ENCODE data around the gene TNFRSF13B. TPM values are rescaled to one million over a fixed set of nuclear protein-coding genes. Genes with fewer than 3 reads are reported as not detected.

Gene TNFRSF13B
- total RNA-seq, 2 donors from 2014 or later: not detected

DNA sequence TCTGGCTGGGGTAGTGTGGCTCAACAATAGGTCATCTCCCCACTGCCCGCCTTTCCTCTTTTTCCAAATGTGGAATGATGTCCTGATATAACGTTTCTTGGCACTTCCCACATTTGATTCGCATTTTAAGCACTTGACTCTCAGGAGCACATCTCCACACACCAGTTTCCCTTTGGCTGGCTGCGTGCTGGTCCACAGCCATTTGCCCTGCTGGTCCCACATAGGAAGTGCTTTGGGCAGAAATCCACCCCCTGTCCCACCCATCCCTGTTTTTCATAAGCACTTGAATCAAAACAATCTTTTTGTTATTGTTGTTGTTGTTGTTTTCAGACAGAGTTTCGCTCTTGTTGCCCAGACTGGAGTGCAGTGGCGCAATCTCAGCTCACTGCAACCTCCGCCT is 24.0 kb upstream of the TNFRSF13B start:
- no peaks in the 10 kb centered on the region for H3K27me3 ChIP-seq (replicated peaks; ENCODE audit: insufficient read depth)
- no peaks in the 10 kb centered on the region for H3K36me3 ChIP-seq
- no peak overlapping the region for H3K4me3 ChIP-seq
- DNase-seq (ENCODE audit: low spot score): no peak
- TF ChIP-seq, protein P1, sequence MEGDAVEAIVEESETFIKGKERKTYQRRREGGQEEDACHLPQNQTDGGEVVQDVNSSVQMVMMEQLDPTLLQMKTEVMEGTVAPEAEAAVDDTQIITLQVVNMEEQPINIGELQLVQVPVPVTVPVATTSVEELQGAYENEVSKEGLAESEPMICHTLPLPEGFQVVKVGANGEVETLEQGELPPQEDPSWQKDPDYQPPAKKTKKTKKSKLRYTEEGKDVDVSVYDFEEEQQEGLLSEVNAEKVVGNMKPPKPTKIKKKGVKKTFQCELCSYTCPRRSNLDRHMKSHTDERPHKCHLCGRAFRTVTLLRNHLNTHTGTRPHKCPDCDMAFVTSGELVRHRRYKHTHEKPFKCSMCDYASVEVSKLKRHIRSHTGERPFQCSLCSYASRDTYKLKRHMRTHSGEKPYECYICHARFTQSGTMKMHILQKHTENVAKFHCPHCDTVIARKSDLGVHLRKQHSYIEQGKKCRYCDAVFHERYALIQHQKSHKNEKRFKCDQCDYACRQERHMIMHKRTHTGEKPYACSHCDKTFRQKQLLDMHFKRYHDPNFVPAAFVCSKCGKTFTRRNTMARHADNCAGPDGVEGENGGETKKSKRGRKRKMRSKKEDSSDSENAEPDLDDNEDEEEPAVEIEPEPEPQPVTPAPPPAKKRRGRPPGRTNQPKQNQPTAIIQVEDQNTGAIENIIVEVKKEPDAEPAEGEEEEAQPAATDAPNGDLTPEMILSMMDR (IDR thresholded peaks at IDR 0.05): no peak
- ATAC-seq (ENCODE audit: insufficient number of reproducible peaks, low FRiP score, low read depth): no peak
- no peaks in the 10 kb centered on the region for H3K4me1 ChIP-seq (ENCODE audit: control insufficient read depth in 1 of 2, low read depth in 2 of 2)
- H3K9me3 ChIP-seq: no peaks in the 10 kb centered on the region
- no peak overlapping the region for H3K27ac ChIP-seq

DNA sequence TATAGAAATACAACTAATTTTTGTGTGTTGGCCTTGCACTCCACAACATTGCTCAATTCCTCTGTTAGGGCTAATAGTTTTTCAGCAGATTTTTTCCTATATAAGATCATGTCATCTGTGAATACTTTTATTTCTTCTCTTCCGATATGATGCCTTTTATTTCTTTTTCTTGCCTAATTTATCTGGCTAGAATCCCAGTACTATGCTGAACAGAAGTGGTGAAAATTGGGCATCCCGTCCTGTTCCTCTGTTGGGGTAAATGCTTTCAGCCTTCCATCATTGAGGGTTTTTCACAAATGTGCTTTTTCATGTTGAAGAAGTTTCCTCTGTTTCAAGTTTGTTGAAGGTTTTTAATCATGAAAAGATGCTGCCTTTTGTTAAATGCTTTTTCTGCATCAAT is 22.7 kb upstream of the TNFRSF13B start:
- ATAC-seq (ENCODE audit: insufficient number of reproducible peaks, low FRiP score, low read depth) (no peak), DNase-seq (ENCODE audit: low spot score) (no peak)
- Histone ChIP-seq H3K4me3 (no peak overlapping the region), H3K9me3 (no peaks in the 10 kb centered on the region), H3K27me3 (replicated peaks; ENCODE audit: insufficient read depth) (no peaks in the 10 kb centered on the region), H3K4me1 (ENCODE audit: control insufficient read depth in 1 of 2, low read depth in 2 of 2) (no peaks in the 10 kb centered on the region), H3K27ac (no peak overlapping the region), H3K36me3 (no peaks in the 10 kb centered on the region)
- TF ChIP-seq, protein P1 (IDR thresholded peaks at IDR 0.05): no peak

DNA sequence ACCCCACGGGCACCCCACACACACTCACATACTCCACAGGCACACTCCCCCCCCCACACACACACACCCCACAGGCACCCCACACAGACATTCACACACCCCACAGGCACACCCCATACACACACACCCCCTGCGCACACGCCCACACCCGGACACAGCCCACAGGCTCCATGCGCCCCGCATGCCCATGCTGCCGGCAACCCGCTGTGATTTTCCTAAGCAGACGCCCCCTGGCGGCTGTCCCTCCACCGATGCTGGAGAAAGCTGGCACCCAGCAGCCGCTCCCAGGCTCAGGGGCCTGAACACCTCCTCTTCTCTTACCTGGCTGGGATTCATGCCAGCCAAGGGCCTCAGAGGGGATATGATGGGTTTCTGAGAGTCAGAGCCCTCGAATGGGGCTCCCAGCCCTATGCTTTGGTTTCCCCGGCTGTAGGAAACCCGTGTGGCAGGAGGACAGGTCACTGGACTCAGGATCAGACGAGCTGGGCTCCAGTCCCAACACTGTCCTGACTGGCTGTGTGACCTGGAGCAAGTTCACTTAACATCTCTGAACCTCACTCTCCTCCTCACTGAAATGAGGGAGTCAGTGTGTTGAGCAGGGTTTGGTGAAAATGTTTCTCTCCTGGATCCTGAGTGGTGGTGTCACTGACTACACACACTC is 19.6 kb upstream of the TNFRSF13B start:
- H3K36me3 ChIP-seq: no peaks in the 10 kb centered on the region
- H3K27ac ChIP-seq: no peak overlapping the region
- no peaks in the 10 kb centered on the region for H3K27me3 ChIP-seq (replicated peaks; ENCODE audit: insufficient read depth)
- TF ChIP-seq, protein P1 (IDR thresholded peaks at IDR 0.05): peak; percentile 81
- ATAC-seq (ENCODE audit: insufficient number of reproducible peaks, low FRiP score, low read depth) (no peak), DNase-seq (ENCODE audit: low spot score) (no peak)
- no peak overlapping the region for H3K4me3 ChIP-seq
- no peaks in the 10 kb centered on the region for H3K4me1 ChIP-seq (ENCODE audit: control insufficient read depth in 1 of 2, low read depth in 2 of 2)
- no peaks in the 10 kb centered on the region for H3K9me3 ChIP-seq

DNA sequence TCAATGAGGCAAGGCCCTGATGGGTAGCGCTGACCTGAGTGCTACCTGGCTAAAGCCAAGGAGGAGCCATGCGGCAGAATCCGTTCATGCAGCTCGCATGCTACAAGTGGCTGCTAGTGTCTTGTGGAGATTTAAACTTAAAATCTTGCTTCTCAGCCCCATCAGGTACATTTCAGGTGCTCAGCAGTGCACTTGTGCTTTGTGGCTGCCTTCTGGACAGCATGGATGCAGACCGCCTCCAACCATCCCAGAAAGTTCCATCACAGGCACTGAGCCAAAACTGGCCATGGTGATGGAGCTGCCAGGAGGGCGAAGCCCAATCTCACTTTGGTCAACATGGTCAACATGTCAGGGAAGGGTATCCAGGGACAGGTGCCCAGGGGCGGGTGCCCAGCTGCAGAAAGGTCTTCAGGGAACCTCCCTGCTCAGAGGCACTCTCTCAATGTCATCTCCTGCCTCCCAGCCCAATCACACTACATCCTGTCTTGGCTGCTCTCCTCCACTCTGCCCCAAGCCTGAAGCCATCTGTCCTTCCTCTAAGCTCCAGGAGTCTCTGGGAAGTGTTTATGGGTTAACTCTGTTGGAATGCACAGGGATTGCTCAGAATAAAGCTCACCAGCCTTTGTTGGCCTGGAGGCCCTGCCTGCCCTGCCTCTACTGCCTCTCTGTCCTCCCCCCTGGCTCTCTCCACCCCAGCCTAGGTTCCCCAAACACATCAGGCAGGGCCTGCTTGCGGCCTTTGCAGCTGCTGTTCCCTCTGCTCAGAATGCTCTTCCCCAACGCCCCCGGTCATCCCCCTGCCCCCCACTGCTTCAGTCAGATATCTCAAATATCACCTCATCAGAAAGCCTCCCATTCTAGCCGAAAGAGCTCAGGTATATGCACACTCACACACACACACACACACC is 18.3 kb upstream of the TNFRSF13B start:
- no peaks in the 10 kb centered on the region for H3K9me3 ChIP-seq
- no peaks in the 10 kb centered on the region for H3K4me1 ChIP-seq (ENCODE audit: control insufficient read depth in 1 of 2, low read depth in 2 of 2)

More for the DNA sequence above, 18.3 kb upstream of the TNFRSF13B start:
- DNase-seq (ENCODE audit: low spot score) (no peak), ATAC-seq (ENCODE audit: insufficient number of reproducible peaks, low FRiP score, low read depth) (no peak)
- Histone ChIP-seq H3K27ac (no peak overlapping the region), H3K36me3 (no peaks in the 10 kb centered on the region), H3K4me3 (no peak overlapping the region), H3K27me3 (replicated peaks; ENCODE audit: insufficient read depth) (no peaks in the 10 kb centered on the region)
- TF ChIP-seq, protein P1 (IDR thresholded peaks at IDR 0.05): no peak
